Uterus (tissue), 2 donors: ENCODE measurements around the gene ARCN1.

Source experiments
- POLR2A ChIP-seq, 2 donors: fragments of 450-650 bp; IDR thresholded peaks; one replicate each; pipeline ENCODE4 v1.6.1; 2016; ENCODE audit warnings: antibody characterized with exemption in 2 of 2, mild to moderate bottlenecking in 1 of 2, moderate library complexity in 1 of 2
- TF ChIP-seq, protein P1 (sequence below), 4 experiments: fragments of 200-600 bp in 2 of 4; fragments of 450-650 bp in 2 of 4; sonication (generic) in 2 of 4; IDR thresholded peaks; one replicate each; pipeline ENCODE4 v1.5.1; 2016 to 2019; ENCODE audit warnings: antibody characterized with exemption in 4 of 4, mild to moderate bottlenecking in 2 of 4, moderate library complexity in 1 of 4

DNA sequence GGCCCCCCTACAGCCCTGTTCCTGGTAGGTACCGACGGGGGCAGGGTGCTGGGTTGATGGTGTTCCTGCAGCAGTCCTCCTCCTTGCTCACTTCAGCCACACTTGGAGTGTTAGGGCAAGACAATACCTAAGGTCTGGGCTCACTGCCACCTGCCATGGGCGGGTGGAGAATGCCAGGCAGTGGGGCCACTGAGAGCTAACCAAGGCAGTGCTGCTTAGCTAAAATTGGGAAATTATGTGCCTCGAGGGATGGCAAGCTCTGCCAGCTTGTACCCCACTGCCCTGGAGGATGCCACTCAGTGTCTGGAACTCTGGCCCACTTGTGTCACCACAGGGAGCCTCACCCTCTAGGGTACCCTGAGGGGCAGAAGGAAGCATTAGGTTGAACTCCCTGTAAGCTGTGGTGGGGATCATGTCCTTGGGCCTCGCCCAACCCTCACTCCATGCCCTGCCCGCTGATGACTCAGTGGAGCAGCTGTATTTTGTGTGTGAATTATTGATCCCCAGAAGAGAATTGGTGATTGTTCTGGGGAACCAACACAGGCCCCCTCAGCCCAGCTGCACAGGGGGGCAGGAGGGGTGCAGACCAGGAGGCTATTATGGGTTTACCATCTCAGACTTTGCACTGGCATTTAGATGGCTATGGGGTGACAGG, 53.0 kb downstream of the ARCN1 start:
- TF ChIP-seq, protein P1, sequence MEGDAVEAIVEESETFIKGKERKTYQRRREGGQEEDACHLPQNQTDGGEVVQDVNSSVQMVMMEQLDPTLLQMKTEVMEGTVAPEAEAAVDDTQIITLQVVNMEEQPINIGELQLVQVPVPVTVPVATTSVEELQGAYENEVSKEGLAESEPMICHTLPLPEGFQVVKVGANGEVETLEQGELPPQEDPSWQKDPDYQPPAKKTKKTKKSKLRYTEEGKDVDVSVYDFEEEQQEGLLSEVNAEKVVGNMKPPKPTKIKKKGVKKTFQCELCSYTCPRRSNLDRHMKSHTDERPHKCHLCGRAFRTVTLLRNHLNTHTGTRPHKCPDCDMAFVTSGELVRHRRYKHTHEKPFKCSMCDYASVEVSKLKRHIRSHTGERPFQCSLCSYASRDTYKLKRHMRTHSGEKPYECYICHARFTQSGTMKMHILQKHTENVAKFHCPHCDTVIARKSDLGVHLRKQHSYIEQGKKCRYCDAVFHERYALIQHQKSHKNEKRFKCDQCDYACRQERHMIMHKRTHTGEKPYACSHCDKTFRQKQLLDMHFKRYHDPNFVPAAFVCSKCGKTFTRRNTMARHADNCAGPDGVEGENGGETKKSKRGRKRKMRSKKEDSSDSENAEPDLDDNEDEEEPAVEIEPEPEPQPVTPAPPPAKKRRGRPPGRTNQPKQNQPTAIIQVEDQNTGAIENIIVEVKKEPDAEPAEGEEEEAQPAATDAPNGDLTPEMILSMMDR (IDR thresholded peaks at IDR 0.05) = no peak
- TF ChIP-seq POLR2A (IDR thresholded peaks at IDR 0.05) = no peak
